Stomach (tissue), 9 donors: ENCODE data around the gene HMGCS2. TPM values are rescaled to one million over a fixed set of nuclear protein-coding genes. Genes with fewer than 3 reads are reported as not detected.

ENCODE experiments used
- DNase-seq, 2 donors: peaks; one replicate each; pipeline versions ENCODE4 v3.0.0 to v3.0.0-alpha.2; 2013 to 2019
- H3K27ac ChIP-seq, 5 donors: fragments of 200-600 bp in 4 of 5; sonication (generic) in 4 of 5; one replicate each; pipeline ENCODE4 v1.5.1; 2013 to 2019; ENCODE audit warnings: mild to moderate bottlenecking in 1 of 5, moderate library complexity in 1 of 5
- H3K27me3 ChIP-seq, 3 donors: fragments of 200-600 bp; sonication (generic); one replicate each; pipeline ENCODE4 v1.5.1; 2017 to 2019; ENCODE audit warnings: mixed run types in 1 of 3
- H3K36me3 ChIP-seq, 4 donors: fragments of 200-600 bp; sonication (generic); 1 replicate in 3 of 4; 2 replicates in 1 of 4; pipeline ENCODE4 v1.5.1; 2016 to 2019
- H3K4me1 ChIP-seq, 4 donors: fragments of 200-600 bp; sonication (generic); one replicate each; pipeline ENCODE4 v1.5.1; 2016 to 2019
- H3K4me3 ChIP-seq, 4 donors: fragments of 200-600 bp; sonication (generic) in 3 of 4; one replicate each; pipeline ENCODE4 v1.5.1; 2016 to 2019; ENCODE audit warnings: mild to moderate bottlenecking in 1 of 4
- H3K9me3 ChIP-seq, 4 donors: fragments of 200-600 bp; sonication (generic); one replicate each; pipeline ENCODE4 v1.5.1; 2016 to 2019
- CTCF ChIP-seq, 7 experiments: fragments of 450-650 bp in 4 of 7; fragments of 200-600 bp in 3 of 7; sonication (generic) in 3 of 7; IDR thresholded peaks; one replicate each; pipeline ENCODE4 v1.5.1; 2016 to 2019; ENCODE audit warnings: antibody characterized with exemption in 7 of 7, control low read depth in 2 of 7, mild to moderate bottlenecking in 1 of 7
- EP300 ChIP-seq: sonication (generic); formaldehyde crosslinking; IDR thresholded peaks from one replicate; pipeline ENCODE4 v1.6.1; 2017; ENCODE audit warnings: antibody characterized with exemption
- POLR2A ChIP-seq, 4 donors: fragments of 450-650 bp; IDR thresholded peaks; one replicate each; pipeline ENCODE4 v1.6.1; 2016; ENCODE audit warnings: antibody characterized with exemption in 4 of 4, control low read depth in 2 of 4, mild to moderate bottlenecking in 1 of 4, moderate library complexity in 1 of 4
- POLR2AphosphoS5 ChIP-seq, 3 donors: sonication (generic); formaldehyde crosslinking; IDR thresholded peaks; one replicate each; pipeline ENCODE4 v1.6.1; 2016; ENCODE audit warnings: antibody characterized with exemption in 3 of 3
- WGBS, 5 donors: extraction: QIAGEN DNeasy Blood & Tissue Kit in 3 of 5; methylation state at CpG; one replicate each; pipeline versions ENCODE4 v1.1.5 to v1.1.7; 2013 to 2018; 5-methylcytosine and 5-hydroxymethylcytosine counted together
- intact Hi-C: fragments of 100-400 bp; cut with DNase I; formaldehyde crosslinking; loops from one replicate; pipeline ENCODE4 v1.15.1; 2023; ENCODE audit warnings: low total_unique reads
- polyA plus RNA-seq, 3 donors: library from polyadenylated mRNA; stranded (reverse); fragments of 200-250 nt; gene quantifications; one replicate each; pipeline ENCODE4 v1.2.3, GENCODE V29; 2013
- total RNA-seq, 5 donors: library from RNA; depleted of rRNA; stranded (reverse); fragments of >200 nt; gene quantifications; one replicate each; pipeline versions ENCODE4 v1.1.0 to v1.2.3, GENCODE V29; 2014 to 2016
- donor health status: healthy with polysubstance abuse.
- donor health status: Bipolar disorder and iron deficiency.
- donor health status: healthy.

HMGCS2 gene
- total and polyA plus RNA-seq, 8 donors = 2.5 to 203 (median 57.6) TPM

GRCh38 chr1:119762409-119762808 is 6.3 kb downstream of the HMGCS2 start:
- TF ChIP-seq POLR2A (IDR thresholded peaks at IDR 0.05) = no peak
- TF ChIP-seq EP300 = no peak
- TF ChIP-seq POLR2AphosphoS5 (IDR thresholded peaks at IDR 0.05) = no peak
- TF ChIP-seq CTCF (IDR thresholded peaks at IDR 0.05) = no peak
- no peak for DNase-seq
- H3K27ac ChIP-seq = no peak overlapping the region
- H3K36me3 ChIP-seq = peaks cover 0 to 45% (median 4%) of the 10 kb centered on the region in 4 donors
- intact Hi-C loops = no loop called here
- no peak overlapping the region for H3K4me3 ChIP-seq
- H3K9me3 ChIP-seq = no peaks in the 10 kb centered on the region
- no peaks in the 10 kb centered on the region for H3K27me3 ChIP-seq
- WGBS, 5 donors = 82 to 96% (median 89%) methylated on average over 1 of the region's 1 CpG
- H3K4me1 ChIP-seq = peaks cover 7 to 21% (median 13%) of the 10 kb centered on the region in 4 donors

GRCh38 chr1:119758584-119758983 is 10.1 kb downstream of the HMGCS2 start:
- intact Hi-C loops = no loop called here
- peaks cover 0 to 3% (median 0%) of the 10 kb centered on the region in 3 donors for H3K27me3 ChIP-seq
- DNase-seq = no peak
- WGBS, 5 donors = 48 to 68% (median 57%) methylated on average over 3 of the region's 3 CpGs
- H3K9me3 ChIP-seq = no peaks in the 10 kb centered on the region
- H3K27ac ChIP-seq = no peak overlapping the region
- peaks cover 0 to under 1% (median 0%) of the 10 kb centered on the region in 4 donors for H3K4me1 ChIP-seq
- no peak overlapping the region for H3K4me3 ChIP-seq
- H3K36me3 ChIP-seq = peaks cover 0 to 70% (median 8%) of the 10 kb centered on the region in 4 donors
- TF ChIP-seq POLR2AphosphoS5 (IDR thresholded peaks at IDR 0.05) = no peak
- no peak for TF ChIP-seq EP300
- TF ChIP-seq CTCF (IDR thresholded peaks at IDR 0.05) = no peak
- no peak for TF ChIP-seq POLR2A (IDR thresholded peaks at IDR 0.05)

- no peak for DNase-seq
- peaks cover 0 to 3% (median 0%) of the 10 kb centered on the region in 3 donors for H3K27me3 ChIP-seq
- H3K9me3 ChIP-seq = no peaks in the 10 kb centered on the region
- intact Hi-C loops = no loop called here
- peaks cover 0 to 8% (median 0%) of the 10 kb centered on the region in 4 donors for H3K4me1 ChIP-seq
- WGBS, 5 donors = 50 to 68% (median 60%) methylated on average over 4 of the region's 4 CpGs
- no peak overlapping the region for H3K4me3 ChIP-seq
- TF ChIP-seq POLR2AphosphoS5 (IDR thresholded peaks at IDR 0.05) = no peak
- TF ChIP-seq POLR2A (IDR thresholded peaks at IDR 0.05) = no peak
- no peak for TF ChIP-seq EP300
- no peak for TF ChIP-seq CTCF (IDR thresholded peaks at IDR 0.05)
- peaks cover 0 to 78% (median 6%) of the 10 kb centered on the region in 4 donors for H3K36me3 ChIP-seq
- no peak overlapping the region for H3K27ac ChIP-seq
Measured at GRCh38 chr1:119752592-119752991, 16.1 kb downstream of the HMGCS2 start.

- Histone ChIP-seq H3K4me3 (no peak overlapping the region), H3K36me3 (peaks cover 0 to 53% (median 2%) of the 10 kb centered on the region in 4 donors), H3K27me3 (no peaks in the 10 kb centered on the region), H3K4me1 (peaks cover 0 to 34% (median 8%) of the 10 kb centered on the region in 4 donors), H3K9me3 (no peaks in the 10 kb centered on the region), H3K27ac (peak overlapping the region in 3 of 5 donors; percentile 25 to 61 (median 40))
- no peak for TF ChIP-seq POLR2AphosphoS5 (IDR thresholded peaks at IDR 0.05)
- no peak for TF ChIP-seq CTCF (IDR thresholded peaks at IDR 0.05)
- TF ChIP-seq POLR2A (IDR thresholded peaks at IDR 0.05) = no peak
- no peak for TF ChIP-seq EP300
- no peak for DNase-seq
- intact Hi-C loops = loop anchor here (10.0 kb wide), 1 partner anchor 57 kb away; no protein-coding TSS in a partner anchor
- 35 to 53% (median 46%) methylated on average over 4 of the region's 4 CpGs for WGBS, 5 donors
Measured at GRCh38 chr1:119748040-119748439, 20.7 kb downstream of the HMGCS2 start.
